Measurements from ENCODE around the gene CALD1. TPM values are rescaled to one million over a fixed set of nuclear protein-coding genes. Genes with fewer than 3 reads are reported as not detected.

Gene CALD1
- total and polyA plus RNA-seq, 5 experiments from 2014 or later, result not detected

DNA sequence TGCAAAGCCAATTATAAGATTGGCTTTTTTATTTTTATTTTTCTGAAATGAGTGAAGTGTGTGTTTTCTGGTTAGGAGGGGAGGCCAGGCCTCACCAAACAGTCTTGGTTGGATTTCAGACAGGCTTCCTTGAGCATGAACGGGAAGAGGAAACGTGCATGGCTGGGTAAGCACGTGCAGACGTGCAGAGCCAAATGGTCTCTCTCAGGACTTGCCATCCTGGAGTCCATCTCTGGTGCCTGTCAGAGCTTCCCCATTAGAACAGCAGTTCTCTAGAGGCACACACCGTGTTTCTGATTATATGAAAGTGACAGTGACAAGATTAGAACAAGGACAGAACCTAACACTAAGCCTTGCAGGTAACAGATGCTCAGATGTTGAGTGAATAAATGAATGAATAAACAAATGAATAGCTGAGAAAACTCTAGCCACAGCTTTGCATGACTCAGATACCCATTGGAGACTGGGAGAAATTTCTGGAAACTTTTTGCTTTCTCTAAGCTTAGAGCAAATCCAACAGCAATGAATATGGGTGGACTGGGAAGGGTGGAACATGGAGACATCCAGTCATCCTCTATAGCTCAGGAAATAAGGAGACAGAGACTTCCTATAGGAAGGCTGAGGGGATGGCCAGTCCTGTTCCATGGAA, 11.8 kb upstream of the CALD1 start:
- H3K9me3 Mint-ChIP-seq, result no peaks in the 10 kb centered on the region
- H3K27ac Mint-ChIP-seq, result peak overlapping the region in 1 of 10 donors; percentile 61
- ATAC-seq (no peak), DNase-seq (no peak)
- POLR2A ChIA-PET, result interaction anchor here (1.0 kb wide), 1 partner anchor 398 kb away, joined by 4 read pairs; no protein-coding TSS in a partner anchor
- H3K36me3 Mint-ChIP-seq, result peaks cover 0 to 2% (median 0%) of the 10 kb centered on the region in 3 donors
- H3K4me3 Mint-ChIP-seq, result peak overlapping the region in 1 of 10 donors; percentile 17
- H3K4me1 Mint-ChIP-seq, result peaks cover 0 to 15% (median 4%) of the 10 kb centered on the region in 4 donors
- peaks cover 0 to 4% (median 0%) of the 10 kb centered on the region in 5 donors for H3K27me3 Mint-ChIP-seq

GRCh38 chr7:134768243-134768642, 11.2 kb upstream of the CALD1 start:
- peaks cover 0 to 1% (median 0%) of the 10 kb centered on the region in 5 donors for H3K27me3 Mint-ChIP-seq
- no peaks in the 10 kb centered on the region for H3K9me3 Mint-ChIP-seq
- POLR2A ChIA-PET, result no interaction called here
- H3K27ac Mint-ChIP-seq, result no peak overlapping the region
- ATAC-seq, result no peak
- H3K4me1 Mint-ChIP-seq, result peaks cover 0 to 15% (median 4%) of the 10 kb centered on the region in 4 donors
- no peak for DNase-seq
- no peak overlapping the region for H3K4me3 Mint-ChIP-seq
- peaks cover 0 to 2% (median 0%) of the 10 kb centered on the region in 3 donors for H3K36me3 Mint-ChIP-seq

DNA sequence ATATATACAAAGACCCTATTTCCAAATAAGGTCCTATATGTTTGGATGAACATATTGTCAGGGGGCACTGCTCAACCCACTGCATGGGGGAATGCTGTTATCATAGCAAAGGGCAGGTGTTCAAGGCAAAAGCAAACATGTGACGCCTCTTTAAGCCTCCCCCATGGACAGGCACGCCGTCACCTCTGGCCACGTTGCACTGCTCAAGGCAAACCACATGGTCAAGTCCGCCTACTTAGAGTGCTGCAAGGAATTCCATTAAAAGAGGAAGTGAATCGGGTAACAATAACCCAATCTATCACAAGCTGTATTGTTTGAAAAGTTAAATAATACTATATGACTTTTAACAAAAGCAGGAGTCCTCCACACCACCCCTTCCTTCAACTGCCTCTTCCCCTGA, 8.8 kb upstream of the CALD1 start:
- Mint-ChIP-seq H3K9me3 (no peaks in the 10 kb centered on the region), H3K4me3 (no peak overlapping the region), H3K36me3 (peaks cover 0 to 7% (median 6%) of the 10 kb centered on the region in 3 donors), H3K4me1 (peaks cover 0 to 15% (median 3%) of the 10 kb centered on the region in 4 donors), H3K27me3 (no peaks in the 10 kb centered on the region), H3K27ac (no peak overlapping the region)
- ATAC-seq, result no peak
- POLR2A ChIA-PET, result no interaction called here
- no peak for DNase-seq

GRCh38 chr7:134771111-134771510, 8.3 kb upstream of the CALD1 start:
- POLR2A ChIA-PET, result no interaction called here
- no peak overlapping the region for H3K4me3 Mint-ChIP-seq
- peak overlapping the region in 1 of 10 donors; percentile 46 for H3K27ac Mint-ChIP-seq
- DNase-seq, result no peak
- H3K9me3 Mint-ChIP-seq, result no peaks in the 10 kb centered on the region
- no peaks in the 10 kb centered on the region for H3K27me3 Mint-ChIP-seq
- peaks cover 0 to 7% (median 6%) of the 10 kb centered on the region in 3 donors for H3K36me3 Mint-ChIP-seq
- peaks cover 0 to 15% (median 2%) of the 10 kb centered on the region in 4 donors for H3K4me1 Mint-ChIP-seq
- ATAC-seq, result no peak

GRCh38 chr7:134771889-134772288, 7.5 kb upstream of the CALD1 start:
- ATAC-seq, result no peak

DNA sequence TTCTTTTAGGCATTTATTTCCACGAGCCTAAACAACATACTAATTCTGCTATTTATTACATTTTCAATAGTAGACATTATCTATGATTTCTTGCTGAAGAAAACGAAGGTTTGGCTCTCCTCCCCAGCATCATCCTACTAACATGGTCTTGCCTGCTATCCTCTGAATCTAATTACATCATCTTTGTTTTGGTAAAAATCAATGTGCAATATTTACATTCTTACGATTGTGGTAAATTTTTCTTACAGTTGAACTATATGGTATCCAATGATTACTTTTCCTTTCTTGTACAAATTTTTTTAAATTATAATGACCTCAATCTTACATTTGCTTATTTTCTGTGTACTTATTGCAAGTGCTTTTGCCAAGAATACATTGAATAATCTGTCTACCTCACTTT, 7.0 kb upstream of the CALD1 start:
- no peak for ATAC-seq
- H3K4me1 Mint-ChIP-seq, result peaks cover 0 to 5% (median 2%) of the 10 kb centered on the region in 4 donors
- no peaks in the 10 kb centered on the region for H3K9me3 Mint-ChIP-seq
- no peaks in the 10 kb centered on the region for H3K27me3 Mint-ChIP-seq
- no peak overlapping the region for H3K27ac Mint-ChIP-seq
- no peak overlapping the region for H3K4me3 Mint-ChIP-seq
- DNase-seq, result no peak
- peaks cover 0 to 7% (median 6%) of the 10 kb centered on the region in 3 donors for H3K36me3 Mint-ChIP-seq
- POLR2A ChIA-PET, result interaction anchor here (0.7 kb wide), 1 partner anchor 15 kb away, joined by 3 read pairs; no protein-coding TSS in a partner anchor

More at GRCh38 chr7:134771889-134772288, 7.5 kb upstream of the CALD1 start:
- Mint-ChIP-seq H3K27me3 (no peaks in the 10 kb centered on the region), H3K9me3 (no peaks in the 10 kb centered on the region), H3K4me1 (peaks cover 0 to 10% (median 2%) of the 10 kb centered on the region in 4 donors), H3K36me3 (peaks cover 0 to 7% (median 6%) of the 10 kb centered on the region in 3 donors), H3K4me3 (no peak overlapping the region), H3K27ac (peak overlapping the region in 1 of 10 donors; percentile 46)
- DNase-seq, result no peak
- POLR2A ChIA-PET, result interaction anchor here (0.7 kb wide), 1 partner anchor 14 kb away, joined by 3 read pairs; no protein-coding TSS in a partner anchor

DNA sequence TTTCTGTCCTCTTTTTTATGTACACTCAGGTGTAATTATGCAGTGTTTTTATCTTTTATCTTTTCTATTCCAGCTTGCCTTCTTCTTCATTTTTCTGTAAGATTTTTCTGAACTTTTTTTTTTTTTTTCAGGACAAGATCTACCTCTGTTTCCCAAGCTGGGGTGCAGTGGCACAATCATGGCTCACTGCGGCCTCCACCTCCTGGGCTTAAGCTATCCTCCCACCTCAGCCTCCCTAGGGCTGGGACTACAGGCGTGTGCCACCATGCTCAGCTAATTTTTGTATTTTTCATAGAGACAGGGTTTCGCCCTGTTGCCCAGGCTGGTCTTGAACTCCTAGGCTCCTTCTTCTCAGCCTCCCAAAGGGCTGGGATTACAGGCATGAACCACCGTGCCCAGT, 6.3 kb upstream of the CALD1 start:
- no peak for DNase-seq
- no peak for ATAC-seq
- Mint-ChIP-seq H3K27ac (no peak overlapping the region), H3K4me1 (peaks cover 0 to 3% (median 0%) of the 10 kb centered on the region in 4 donors), H3K4me3 (no peak overlapping the region), H3K9me3 (no peaks in the 10 kb centered on the region), H3K36me3 (peaks cover 0 to 8% (median 7%) of the 10 kb centered on the region in 3 donors), H3K27me3 (peaks cover 0 to 2% (median 0%) of the 10 kb centered on the region in 5 donors)
- POLR2A ChIA-PET, result no interaction called here

DNA sequence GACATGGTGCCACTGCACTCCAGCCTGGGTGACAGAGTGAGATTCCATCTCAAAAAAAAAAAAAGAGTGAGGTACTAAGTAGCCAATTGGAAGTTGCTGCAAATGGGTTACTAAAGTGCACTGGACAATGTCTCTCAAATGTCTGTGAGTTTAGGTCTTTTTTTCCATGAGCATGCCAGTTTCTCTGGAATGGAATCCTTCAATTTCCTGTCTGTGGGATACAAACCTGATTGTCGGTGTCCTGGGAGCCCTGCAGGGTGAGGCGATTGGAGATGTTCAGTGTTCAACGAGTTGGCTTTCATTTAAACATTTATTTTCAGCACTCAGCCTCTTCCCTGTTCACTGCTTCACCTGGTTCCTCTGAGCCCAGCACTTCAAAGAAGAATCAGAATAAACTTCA, 5.3 kb upstream of the CALD1 start:
- POLR2A ChIA-PET, result no interaction called here
- peaks cover 0 to 8% (median 7%) of the 10 kb centered on the region in 3 donors for H3K36me3 Mint-ChIP-seq
- DNase-seq (no peak), ATAC-seq (no peak)
- H3K27me3 Mint-ChIP-seq, result peaks cover 0 to 2% (median 0%) of the 10 kb centered on the region in 5 donors
- H3K4me3 Mint-ChIP-seq, result no peak overlapping the region
- H3K9me3 Mint-ChIP-seq, result no peaks in the 10 kb centered on the region
- no peak overlapping the region for H3K27ac Mint-ChIP-seq
- H3K4me1 Mint-ChIP-seq, result peaks cover 0 to 3% (median 0%) of the 10 kb centered on the region in 4 donors

DNA sequence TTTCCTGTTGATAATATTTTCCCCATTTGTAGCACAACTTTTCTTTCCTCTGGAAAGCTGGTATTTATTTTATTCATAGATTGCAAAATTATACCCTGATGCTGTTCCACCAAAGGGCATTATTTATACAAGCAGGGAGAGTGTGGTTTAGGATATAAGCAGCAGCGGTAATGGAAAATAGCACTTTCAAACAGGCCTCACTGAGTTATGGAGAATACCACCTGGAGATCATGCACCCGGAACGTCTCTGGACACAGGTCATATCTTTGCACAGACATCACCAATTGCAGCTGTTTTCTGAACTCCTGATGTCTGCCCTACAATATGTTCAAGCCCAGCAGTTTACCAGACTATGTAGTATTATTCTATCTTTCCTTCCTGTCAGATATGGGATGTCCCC, 2.0 kb upstream of the CALD1 start:
- H3K27me3 Mint-ChIP-seq, result peaks cover 0 to 7% (median 2%) of the 10 kb centered on the region in 5 donors
- H3K4me1 Mint-ChIP-seq, result peaks cover 0 to 3% (median under 1%) of the 10 kb centered on the region in 4 donors
- ATAC-seq, result no peak
- peaks cover 0 to 7% (median 7%) of the 10 kb centered on the region in 3 donors for H3K36me3 Mint-ChIP-seq
- POLR2A ChIA-PET, result no interaction called here
- no peak overlapping the region for H3K27ac Mint-ChIP-seq
- no peak for DNase-seq
- H3K4me3 Mint-ChIP-seq, result no peak overlapping the region
- no peaks in the 10 kb centered on the region for H3K9me3 Mint-ChIP-seq

- POLR2A ChIA-PET, result no interaction called here
- peaks cover 0 to 4% (median 1%) of the 10 kb centered on the region in 4 donors for H3K4me1 Mint-ChIP-seq
Measured at GRCh38 chr7:134777908-134778580, 1.4 kb upstream of the CALD1 start.

DNA sequence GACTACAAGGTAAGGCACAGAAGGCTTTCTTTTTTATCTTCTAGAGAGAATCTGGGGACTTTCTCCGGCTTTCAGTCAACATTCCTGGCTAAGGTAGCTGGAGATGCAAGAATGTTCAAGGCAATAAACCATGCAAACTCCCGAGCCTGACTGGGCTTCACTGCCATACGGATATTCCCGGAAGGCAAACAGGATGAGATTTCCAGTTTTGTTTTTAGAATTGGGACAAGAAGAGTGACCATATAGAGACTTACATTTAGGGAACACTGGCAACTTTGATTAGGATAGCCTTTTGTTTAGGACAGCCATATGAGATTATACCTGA, 269 bp downstream of the CALD1 start:
- peaks cover 0 to 5% (median 3%) of the 10 kb centered on the region in 3 donors for H3K36me3 Mint-ChIP-seq
- H3K27me3 Mint-ChIP-seq, result peaks cover 0 to 7% (median 2%) of the 10 kb centered on the region in 5 donors
- H3K4me1 Mint-ChIP-seq, result peaks cover 0 to 4% (median 2%) of the 10 kb centered on the region in 4 donors
- no peak for DNase-seq
- no peak overlapping the region for H3K27ac Mint-ChIP-seq
- ATAC-seq, result no peak
- POLR2A ChIA-PET, result no interaction called here
- no peak overlapping the region for H3K4me3 Mint-ChIP-seq
- H3K9me3 Mint-ChIP-seq, result no peaks in the 10 kb centered on the region

More at GRCh38 chr7:134777908-134778580, 1.4 kb upstream of the CALD1 start:
- no peak overlapping the region for H3K4me3 Mint-ChIP-seq
- no peak for ATAC-seq
- no peak overlapping the region for H3K27ac Mint-ChIP-seq
- H3K36me3 Mint-ChIP-seq, result peaks cover 0 to 11% (median 7%) of the 10 kb centered on the region in 3 donors
- H3K27me3 Mint-ChIP-seq, result peaks cover 0 to 7% (median 2%) of the 10 kb centered on the region in 5 donors
- DNase-seq, result no peak
- H3K9me3 Mint-ChIP-seq, result no peaks in the 10 kb centered on the region

- POLR2A ChIA-PET, result no interaction called here
Measured at GRCh38 chr7:134780166-134780828, 863 bp downstream of the CALD1 start.

More at GRCh38 chr7:134780166-134780828, 863 bp downstream of the CALD1 start:
- peaks cover 0 to 7% (median 2%) of the 10 kb centered on the region in 5 donors for H3K27me3 Mint-ChIP-seq
- no peak for ATAC-seq
- DNase-seq, result no peak
- H3K27ac Mint-ChIP-seq, result no peak overlapping the region
- H3K9me3 Mint-ChIP-seq, result no peaks in the 10 kb centered on the region
- H3K4me3 Mint-ChIP-seq, result no peak overlapping the region
- peaks cover 0 to 4% (median 2%) of the 10 kb centered on the region in 3 donors for H3K36me3 Mint-ChIP-seq
- peaks cover 0 to 4% (median 2%) of the 10 kb centered on the region in 4 donors for H3K4me1 Mint-ChIP-seq
